AG04449 (cell line): ENCODE results near the gene CSGALNACT2.

Source experiments
- CTCF ChIA-PET: fragments of 350-600 bp; formaldehyde crosslinking; extraction: SDS; loops from one replicate; lab custom pipeline; 2021; ENCODE audit warnings: antibody characterized with exemption; lab: Yijun Ruan, JAX
- POLR2A ChIA-PET: fragments of 400-600, 350-600 bp; formaldehyde crosslinking; extraction: SDS; loops from one replicate; lab custom pipeline; 2020; ENCODE audit warnings: antibody characterized with exemption, inconsistent platforms; lab: Yijun Ruan, JAX
- DNase-seq: peaks from one replicate; pipeline ENCODE4 v3.0.0-alpha.2; 2010; ENCODE audit warnings: low read depth, low spot score
- H3K4me3 ChIP-seq: 2 replicates; pipeline ENCODE4 v1.5.1; 2011; ENCODE audit warnings: low read depth, mild to moderate bottlenecking, control low read depth, low read length
- CTCF ChIP-seq: IDR thresholded peaks from one replicate; pipeline ENCODE4 v1.5.1; 2011; ENCODE audit warnings: mild to moderate bottlenecking, moderate library complexity, low read length, control low read depth, inconsistent platforms; ENCODE audit not compliant: insufficient read depth; ENCODE audit errors: missing control alignments

The CSGALNACT2 gene

GRCh38 chr10:43105102-43105955 is 32.9 kb upstream of the CSGALNACT2 start:
- CTCF ChIA-PET: interaction anchor here (0.8 to 5.6 kb wide), 9 partner anchors 10 to 352 kb away, joined by 3 to 49 read pairs (median 3); no protein-coding TSS in a partner anchor

DNA sequence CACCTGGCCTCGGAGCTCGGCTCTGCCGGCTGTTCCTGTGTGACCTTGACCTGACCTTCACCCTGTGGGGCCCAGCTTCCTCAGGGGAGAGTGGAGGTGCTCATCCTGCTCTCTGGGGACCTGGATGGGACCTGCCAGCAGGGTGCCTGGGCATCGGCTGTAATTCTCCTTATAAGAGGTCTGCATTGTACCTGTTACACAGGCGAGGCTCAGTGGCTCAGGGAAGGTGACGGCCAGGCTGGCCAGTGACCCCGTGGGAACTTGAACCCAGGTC is 32.4 kb upstream of the CSGALNACT2 start:
- TF ChIP-seq CTCF: no peak
- CTCF ChIA-PET: interaction anchor here (0.8 to 5.6 kb wide), 6 partner anchors 9 to 353 kb away, joined by 3 to 49 read pairs (median 6); no protein-coding TSS in a partner anchor
- POLR2A ChIA-PET: no interaction called here
- H3K4me3 ChIP-seq: no peak overlapping the region
- DNase-seq: no peak

More at GRCh38 chr10:43105102-43105955, 32.9 kb upstream of the CSGALNACT2 start:
- TF ChIP-seq CTCF: peak; percentile 100
- no peak for DNase-seq
- H3K4me3 ChIP-seq: peak overlapping the region; percentile 61
- POLR2A ChIA-PET: no interaction called here

DNA sequence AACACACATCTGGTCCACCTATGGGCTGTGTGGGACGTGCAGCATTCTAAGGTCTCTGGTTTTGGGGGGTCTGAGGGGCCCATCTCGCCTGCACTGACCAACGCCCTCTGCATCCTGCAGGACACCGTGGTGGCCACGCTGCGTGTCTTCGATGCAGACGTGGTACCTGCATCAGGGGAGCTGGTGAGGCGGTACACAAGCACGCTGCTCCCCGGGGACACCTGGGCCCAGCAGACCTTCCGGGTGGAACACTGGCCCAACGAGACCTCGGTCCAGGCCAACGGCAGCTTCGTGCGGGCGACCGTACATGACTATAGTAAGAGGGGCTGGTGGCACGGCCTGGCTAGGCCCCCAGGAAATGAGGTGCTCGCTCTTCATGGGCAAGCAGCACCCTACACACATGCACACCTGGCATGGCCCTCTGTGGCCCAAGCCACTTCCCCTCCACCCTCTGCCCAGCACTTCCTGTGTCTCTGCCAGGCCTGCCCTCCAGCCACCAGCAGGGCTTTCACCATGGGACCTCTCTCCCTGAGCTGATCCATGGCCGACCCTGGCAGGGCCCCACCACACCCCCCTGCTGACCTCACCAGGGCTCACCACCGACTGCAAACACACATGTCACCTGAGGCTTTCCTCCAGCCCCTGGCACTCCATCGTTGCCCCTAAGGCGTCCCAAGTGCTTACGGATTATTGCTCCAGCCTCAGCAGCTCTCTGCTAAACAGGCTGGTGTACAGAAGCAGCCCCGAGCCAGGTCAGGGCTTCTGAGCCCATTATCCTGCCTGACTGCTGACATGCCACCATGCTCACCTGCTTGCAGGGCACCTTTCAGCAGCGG is 31.8 kb upstream of the CSGALNACT2 start:
- H3K4me3 ChIP-seq: no peak overlapping the region
- ChIA-PET POLR2A (no interaction called here), CTCF (interaction anchor here (0.8 to 5.6 kb wide), 5 partner anchors 9 to 353 kb away, joined by 3 to 49 read pairs (median 10); no protein-coding TSS in a partner anchor)
- no peak for TF ChIP-seq CTCF
- DNase-seq: no peak

DNA sequence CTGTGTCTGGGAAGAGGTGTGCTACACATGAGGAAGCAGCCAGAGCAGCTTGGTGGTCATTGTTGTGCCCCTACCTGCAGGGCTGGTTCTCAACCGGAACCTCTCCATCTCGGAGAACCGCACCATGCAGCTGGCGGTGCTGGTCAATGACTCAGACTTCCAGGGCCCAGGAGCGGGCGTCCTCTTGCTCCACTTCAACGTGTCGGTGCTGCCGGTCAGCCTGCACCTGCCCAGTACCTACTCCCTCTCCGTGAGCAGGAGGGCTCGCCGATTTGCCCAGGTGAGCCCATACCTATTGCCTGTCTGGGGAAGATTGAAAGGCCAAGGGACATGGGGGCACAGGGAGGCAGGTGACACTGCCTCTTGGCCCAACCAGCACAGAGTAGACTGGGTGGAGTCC is 29.3 kb upstream of the CSGALNACT2 start:
- no peak for TF ChIP-seq CTCF
- ChIA-PET CTCF (interaction anchor here (3.6 kb wide), 1 partner anchor 244 kb away, joined by 17 read pairs; no protein-coding TSS in a partner anchor), POLR2A (no interaction called here)
- DNase-seq: no peak
- H3K4me3 ChIP-seq: no peak overlapping the region

DNA sequence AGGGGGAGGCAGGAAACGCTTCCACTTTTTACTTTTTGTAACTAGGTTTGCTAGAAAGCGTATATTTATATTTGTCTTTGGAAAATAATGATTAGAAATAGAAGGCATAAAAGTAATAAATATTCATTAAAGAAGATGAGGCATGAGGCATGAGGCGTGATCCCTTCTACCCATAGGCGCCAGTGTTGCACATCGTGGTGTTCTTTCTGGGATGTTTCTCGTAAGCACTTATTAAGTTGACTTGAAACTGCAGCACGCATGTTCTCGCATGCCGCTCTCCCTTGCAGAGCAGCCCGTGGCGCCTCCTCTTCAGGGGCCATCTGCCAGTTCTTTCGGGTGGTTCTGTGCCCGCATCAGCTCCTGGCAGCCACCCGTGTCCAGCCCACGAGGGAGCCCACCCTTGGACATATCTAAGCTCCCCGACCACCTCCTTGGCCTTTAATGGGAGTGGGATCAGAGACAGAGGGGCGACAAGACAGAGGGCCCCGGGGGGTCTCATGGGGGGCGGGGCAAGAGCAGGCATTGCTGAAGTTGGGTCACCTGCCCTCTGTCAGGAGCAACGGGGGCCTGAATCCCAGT is 28.5 kb upstream of the CSGALNACT2 start:
- ChIA-PET CTCF (interaction anchor here (3.6 kb wide), 1 partner anchor 245 kb away, joined by 17 read pairs; no protein-coding TSS in a partner anchor), POLR2A (interaction anchor here (1.2 kb wide), 1 partner anchor 28 kb away, joined by 3 read pairs; the partner anchor contains the start of gene CSGALNACT2)
- TF ChIP-seq CTCF: no peak
- no peak overlapping the region for H3K4me3 ChIP-seq
- DNase-seq: no peak
